H9 (cell line): Measurements from ENCODE around the gene DUSP7. TPM values are rescaled to one million over a fixed set of nuclear protein-coding genes. Genes with fewer than 3 reads are reported as not detected.

ENCODE experiments used
- DNase-seq: peaks from one replicate; pipeline ENCODE4 v3.0.0-alpha.2; 2017
- H2AFZ ChIP-seq: one replicate; pipeline ENCODE4 v1.6.1; 2013; ENCODE audit warnings: mild to moderate bottlenecking, low read length, control low read depth, moderate library complexity
- H2AK5ac ChIP-seq: 2 replicates; pipeline ENCODE4 v1.6.1; 2013; ENCODE audit warnings: low read length, control low read depth, mixed read lengths; ENCODE audit not compliant: insufficient read length
- H2BK120ac ChIP-seq: one replicate; pipeline ENCODE4 v1.6.1; 2013; ENCODE audit warnings: low read depth, mild to moderate bottlenecking, low read length, control low read depth, inconsistent platforms; ENCODE audit not compliant: poor library complexity, severe bottlenecking
- H2BK12ac ChIP-seq: 2 replicates; pipeline ENCODE4 v1.6.1; 2013; ENCODE audit warnings: low read length, control low read depth, mixed read lengths, low read depth; ENCODE audit not compliant: insufficient read length
- H2BK15ac ChIP-seq: 2 replicates; pipeline ENCODE4 v1.6.1; 2013; ENCODE audit warnings: low read depth, low read length, control low read depth
- H2BK20ac ChIP-seq: one replicate; pipeline ENCODE4 v1.6.1; 2013; ENCODE audit warnings: low read depth, mild to moderate bottlenecking, low read length, control low read depth, inconsistent platforms; ENCODE audit not compliant: poor library complexity, severe bottlenecking
- H2BK5ac ChIP-seq: 2 replicates; pipeline ENCODE4 v1.6.1; 2013; ENCODE audit warnings: low read length, control low read depth, mixed read lengths; ENCODE audit not compliant: insufficient read length
- H3K14ac ChIP-seq: 2 replicates; pipeline ENCODE4 v1.6.1; 2013; ENCODE audit warnings: low read length, control low read depth; ENCODE audit not compliant: insufficient read depth
- H3K18ac ChIP-seq: 2 replicates; pipeline ENCODE4 v1.6.1; 2013; ENCODE audit warnings: low read depth, mild to moderate bottlenecking, mixed read lengths, low read length, control low read depth; ENCODE audit not compliant: insufficient read length
- H3K23ac ChIP-seq: 2 replicates; pipeline ENCODE4 v1.6.1; 2013; ENCODE audit warnings: low read length, control low read depth, mixed read lengths, low read depth; ENCODE audit not compliant: insufficient read length
- H3K23me2 ChIP-seq: 2 replicates; pipeline ENCODE4 v1.6.1; 2013; ENCODE audit warnings: low read depth, mild to moderate bottlenecking, mixed read lengths, low read length, control low read depth; ENCODE audit not compliant: insufficient read length, poor library complexity, severe bottlenecking
- H3K27ac ChIP-seq: 2 replicates; pipeline ENCODE4 v1.5.1; 2013; ENCODE audit warnings: low read length, control low read depth, mixed read lengths, low read depth; ENCODE audit not compliant: insufficient read length
- H3K27me3 ChIP-seq: 2 replicates; pipeline ENCODE4 v1.6.1; 2013; ENCODE audit warnings: low read length, control low read depth, inconsistent platforms; ENCODE audit not compliant: insufficient read depth
- H3K4ac ChIP-seq: 2 replicates; pipeline ENCODE4 v1.6.1; 2013; ENCODE audit warnings: low read depth, mild to moderate bottlenecking, control low read depth, inconsistent platforms, low read length, moderate library complexity
- H3K4me1 ChIP-seq: 2 replicates; pipeline ENCODE4 v1.6.1; 2013; ENCODE audit warnings: low read length, control low read depth, inconsistent platforms; ENCODE audit not compliant: insufficient read depth
- H3K4me2 ChIP-seq: 2 replicates; pipeline ENCODE4 v1.6.1; 2013; ENCODE audit warnings: low read length, control low read depth, mixed read lengths; ENCODE audit not compliant: insufficient read length, insufficient read depth
- H3K56ac ChIP-seq: 2 replicates; pipeline ENCODE4 v1.6.1; 2013; ENCODE audit warnings: low read depth, mild to moderate bottlenecking, mixed read lengths, low read length, control low read depth; ENCODE audit not compliant: insufficient read length
- H3K79me1 ChIP-seq: 2 replicates; pipeline ENCODE4 v1.6.1; 2013; ENCODE audit warnings: low read depth, mild to moderate bottlenecking, moderate library complexity, low read length, control low read depth, inconsistent platforms; ENCODE audit not compliant: insufficient read depth, poor library complexity, severe bottlenecking
- H3K79me2 ChIP-seq: 2 replicates; pipeline ENCODE4 v1.6.1; 2013; ENCODE audit warnings: low read length, control low read depth, inconsistent platforms; ENCODE audit not compliant: insufficient read depth
- H3K9ac ChIP-seq: 2 replicates; pipeline ENCODE4 v1.6.1; 2013; ENCODE audit warnings: low read length, control low read depth, mixed read lengths; ENCODE audit not compliant: insufficient read length; ENCODE audit errors: extremely low read depth
- H3K9me3 ChIP-seq: one replicate; pipeline ENCODE4 v1.6.1; 2013; ENCODE audit warnings: low read depth, low read length, inconsistent platforms; ENCODE audit not compliant: control insufficient read depth
- H3T11ph ChIP-seq: one replicate; pipeline ENCODE4 v1.6.1; 2013; ENCODE audit warnings: mild to moderate bottlenecking, low read length, control low read depth, inconsistent platforms
- H4K20me1 ChIP-seq: one replicate; pipeline ENCODE4 v1.6.1; 2013; ENCODE audit not compliant: control insufficient read depth, insufficient read length, insufficient read depth
- H4K5ac ChIP-seq: 2 replicates; pipeline ENCODE4 v1.6.1; 2013; ENCODE audit warnings: low read depth, mild to moderate bottlenecking, mixed read lengths, low read length, control low read depth; ENCODE audit not compliant: insufficient read length
- H4K8ac ChIP-seq: replicated peaks from 2 replicates; pipeline ENCODE4 v1.6.1; 2013; ENCODE audit warnings: low read length, control low read depth, mixed read lengths, low read depth; ENCODE audit not compliant: insufficient read length
- H4K91ac ChIP-seq: 2 replicates; pipeline ENCODE4 v1.6.1; 2013; ENCODE audit warnings: low read depth, mild to moderate bottlenecking, moderate library complexity, mixed read lengths, low read length, control low read depth; ENCODE audit not compliant: insufficient read length
- H3K27ac Mint-ChIP-seq, 3 experiments: 2 replicates in 2 of 3; 3 replicates in 1 of 3; pipeline ENCODE4 v1.8.0; 2020 to 2021; ENCODE audit warnings: mixed read lengths in 3 of 3, mild to moderate bottlenecking in 1 of 3, moderate library complexity in 1 of 3
- H3K27me3 Mint-ChIP-seq: 2 replicates; pipeline ENCODE4 v1.8.0; 2021; ENCODE audit warnings: low read depth, mild to moderate bottlenecking, moderate library complexity, mixed read lengths
- H3K36me3 Mint-ChIP-seq, 3 experiments: 2 replicates in 2 of 3; 3 replicates in 1 of 3; pipeline ENCODE4 v1.8.0; 2020 to 2021; ENCODE audit warnings: low read depth in 3 of 3, mixed read lengths in 3 of 3; ENCODE audit not compliant: insufficient read depth in 1 of 3
- H3K4me1 Mint-ChIP-seq, 2 experiments: 2 replicates each; pipeline ENCODE4 v1.8.0; 2020; ENCODE audit warnings: mixed read lengths in 2 of 2
- H3K4me3 Mint-ChIP-seq, 2 experiments: 2 replicates in 1 of 2; 3 replicates in 1 of 2; pipeline ENCODE4 v1.8.0; 2020 to 2021; ENCODE audit warnings: mild to moderate bottlenecking in 2 of 2, mixed read lengths in 2 of 2, moderate library complexity in 1 of 2
- H3K9me3 Mint-ChIP-seq, 2 experiments: 2 replicates in 1 of 2; 3 replicates in 1 of 2; pipeline ENCODE4 v1.8.0; 2020; ENCODE audit warnings: mild to moderate bottlenecking in 2 of 2, mixed read lengths in 2 of 2, moderate library complexity in 1 of 2
- CTCF ChIP-seq: fragments of 200-600 bp; sonication (generic); conservative IDR thresholded peaks from 3 replicates; pipeline ENCODE4 v1.8.0; 2021; ENCODE audit warnings: antibody characterized with exemption, mild to moderate bottlenecking
- WGBS: extraction: QIAGEN DNeasy Blood & Tissue Kit; methylation state at CpG from one replicate; pipeline ENCODE4 v1.1.7; 2013; ENCODE audit warnings: missing lambda C conversion rate, low lambda C conversion rate, mixed read lengths; ENCODE audit not compliant: insufficient read length; ENCODE audit errors: extremely low coverage; 5-methylcytosine and 5-hydroxymethylcytosine counted together
- total RNA-seq: library from RNA; stranded (reverse); gene quantifications from 2 replicates; pipeline ENCODE4 v1.2.1, GENCODE V29; 2021

DUSP7 gene
- total RNA-seq, 1 experiment from 2014 or later, result 24.0 TPM

GRCh38 chr3:52064561-52064960 lies 8.2 kb upstream of the DUSP7 start:
- Histone ChIP-seq H3K4me2 (no peak overlapping the region), H4K8ac (no peak overlapping the region), H2AK5ac (no peak overlapping the region), H2BK5ac (no peak overlapping the region), H3K23me2 (no peaks in the 10 kb centered on the region), H3K79me1 (no peaks in the 10 kb centered on the region), H2BK15ac (no peak overlapping the region), H2BK12ac (no peak overlapping the region), H3K4me1 (no peaks in the 10 kb centered on the region), H2BK20ac (no peak overlapping the region), H2BK120ac (no peak overlapping the region), H2AFZ (no peak overlapping the region), H3K9me3 (no peaks in the 10 kb centered on the region), H4K20me1 (peaks cover 2% of the 10 kb centered on the region), H3K27ac (no peak overlapping the region), H3K23ac (no peak overlapping the region), H3K56ac (no peak overlapping the region), H4K5ac (no peak overlapping the region), H3K9ac (no peak overlapping the region), H3K79me2 (no peaks in the 10 kb centered on the region), H3K27me3 (no peaks in the 10 kb centered on the region), H3K18ac (no peak overlapping the region), H3K14ac (no peak overlapping the region), H4K91ac (no peak overlapping the region), H3K4ac (no peak overlapping the region), H3T11ph (no peak overlapping the region)
- H3K27me3 Mint-ChIP-seq, result peaks cover 35% of the 10 kb centered on the region
- H3K9me3 Mint-ChIP-seq, result no peaks in the 10 kb centered on the region
- no peak for TF ChIP-seq CTCF
- H3K36me3 Mint-ChIP-seq, result no peaks in the 10 kb centered on the region
- H3K4me3 Mint-ChIP-seq, result no peak overlapping the region
- H3K27ac Mint-ChIP-seq, result no peak overlapping the region
- H3K4me1 Mint-ChIP-seq, result peaks cover 2 to 5% of the 10 kb centered on the region in 2 experiments; a peak in 1 of 4 replicates
- WGBS, result no CpG with 5 or more reads among the region's 8 CpGs
- no peak for DNase-seq
